Nephron progenitor cell (in vitro differentiated cells): Measurements from ENCODE around the gene SH3BGRL.
A peak's percentile ranks its signal among the peaks of the same experiment; 100 is the strongest.

Experiments used
- DNase-seq: peaks from one replicate; pipeline ENCODE4 v3.0.0; 2021
- H3K27ac Mint-ChIP-seq: 2 replicates; pipeline ENCODE4 v1.8.0; 2021; ENCODE audit warnings: mild to moderate bottlenecking, moderate library complexity, mixed read lengths
- H3K27me3 Mint-ChIP-seq: 2 replicates; pipeline ENCODE4 v1.8.0; 2021; ENCODE audit warnings: mild to moderate bottlenecking, low read depth, mixed read lengths; ENCODE audit not compliant: poor library complexity
- H3K36me3 Mint-ChIP-seq: 2 replicates; pipeline ENCODE4 v1.8.0; 2021; ENCODE audit warnings: low read depth, mixed read lengths
- H3K4me1 Mint-ChIP-seq: 2 replicates; pipeline ENCODE4 v1.8.0; 2021; ENCODE audit warnings: mixed read lengths
- H3K4me3 Mint-ChIP-seq: 2 replicates; pipeline ENCODE4 v1.8.0; 2021; ENCODE audit warnings: mild to moderate bottlenecking, moderate library complexity, mixed read lengths
- H3K9me3 Mint-ChIP-seq: 2 replicates; pipeline ENCODE4 v1.8.0; 2021; ENCODE audit warnings: mild to moderate bottlenecking, moderate library complexity, mixed read lengths
- CTCF ChIP-seq: fragments of 200-600 bp; sonication (generic); IDR thresholded peaks from 2 replicates; pipeline ENCODE4 v1.5.0; 2021; ENCODE audit warnings: antibody characterized with exemption

The SH3BGRL gene

GRCh38 chrX:81201671-81202455 lies at the start of gene SH3BGRL, which contains the start of gene HMGN5:
SH3BGRL (plus strand) TSS chrX:81202102; CDS start chrX:81202201, 99 bp downstream.
HMGN5 (minus strand) TSS chrX:81201913; CDS start chrX:81121549, 80,364 bp downstream.
- Mint-ChIP-seq H3K4me1 (peaks cover 30% of the 10 kb centered on the region), H3K9me3 (peaks cover 53% of the 10 kb centered on the region), H3K27me3 (no peaks in the 10 kb centered on the region), H3K36me3 (peaks cover 17% of the 10 kb centered on the region), H3K27ac (peak within 1 kb of the TSS; percentile 99), H3K4me3 (peak within 1 kb of the TSS; percentile 96)
- no peak for TF ChIP-seq CTCF
- peak; percentile 71 for DNase-seq

GRCh38 chrX:81168391-81168790 lies 33.5 kb upstream of the SH3BGRL start:
- DNase-seq, result no peak
- peaks cover 7% of the 10 kb centered on the region for H3K9me3 Mint-ChIP-seq
- no peak overlapping the region for H3K4me3 Mint-ChIP-seq
- H3K4me1 Mint-ChIP-seq, result no peaks in the 10 kb centered on the region
- no peaks in the 10 kb centered on the region for H3K27me3 Mint-ChIP-seq
- TF ChIP-seq CTCF, result no peak
- no peak overlapping the region for H3K27ac Mint-ChIP-seq
- H3K36me3 Mint-ChIP-seq, result no peaks in the 10 kb centered on the region

- H3K27me3 Mint-ChIP-seq, result no peaks in the 10 kb centered on the region
Observed at GRCh38 chrX:81174286-81174685, 27.6 kb upstream of the SH3BGRL start.

GRCh38 chrX:81195259-81195658 lies 6.6 kb upstream of the SH3BGRL start:
- no peak for DNase-seq
- no peak for TF ChIP-seq CTCF
- H3K27me3 Mint-ChIP-seq, result no peaks in the 10 kb centered on the region
- H3K36me3 Mint-ChIP-seq, result no peaks in the 10 kb centered on the region
- H3K4me1 Mint-ChIP-seq, result no peaks in the 10 kb centered on the region
- H3K9me3 Mint-ChIP-seq, result peaks cover 41% of the 10 kb centered on the region
- H3K4me3 Mint-ChIP-seq, result no peak overlapping the region
- H3K27ac Mint-ChIP-seq, result no peak overlapping the region

More at GRCh38 chrX:81174286-81174685, 27.6 kb upstream of the SH3BGRL start:
- Mint-ChIP-seq H3K27ac (no peak overlapping the region), H3K4me1 (no peaks in the 10 kb centered on the region), H3K4me3 (no peak overlapping the region), H3K36me3 (no peaks in the 10 kb centered on the region), H3K9me3 (peaks cover 32% of the 10 kb centered on the region)
- TF ChIP-seq CTCF, result no peak
- DNase-seq, result no peak

- H3K36me3 Mint-ChIP-seq, result no peaks in the 10 kb centered on the region
- no peaks in the 10 kb centered on the region for H3K27me3 Mint-ChIP-seq
- peaks cover 36% of the 10 kb centered on the region for H3K9me3 Mint-ChIP-seq
- H3K4me1 Mint-ChIP-seq, result no peaks in the 10 kb centered on the region
- H3K4me3 Mint-ChIP-seq, result no peak overlapping the region
- peak; percentile 49 for DNase-seq
- no peak overlapping the region for H3K27ac Mint-ChIP-seq
- TF ChIP-seq CTCF, result peak; percentile 50
Observed at GRCh38 chrX:81195712-81196111, 6.2 kb upstream of the SH3BGRL start.

GRCh38 chrX:81201071-81201470 lies 831 bp upstream of the SH3BGRL start:
- Mint-ChIP-seq H3K4me1 (peaks cover 25% of the 10 kb centered on the region), H3K4me3 (peak overlapping the region; percentile 96), H3K27ac (peak overlapping the region; percentile 99), H3K36me3 (peaks cover 15% of the 10 kb centered on the region), H3K27me3 (no peaks in the 10 kb centered on the region), H3K9me3 (peaks cover 53% of the 10 kb centered on the region)
- DNase-seq, result no peak
- no peak for TF ChIP-seq CTCF
